ENCODE results near the gene ELOF1.

GRCh38 chr19:11554160-11554559 lies 4.9 kb downstream of the ELOF1 start:
- TF ChIP-seq CTCF (CRISPR knock-in tag; IDR thresholded peaks at IDR 0.05), result no peak
- TF ChIP-seq ZBTB10 (CRISPR knock-in tag; IDR thresholded peaks at IDR 0.05; ENCODE audit: borderline replicate concordance), result no peak
- no peak for TF ChIP-seq UBTF (CRISPR knock-in tag; IDR thresholded peaks at IDR 0.05)
- no peak for TF ChIP-seq ZNF274 (CRISPR knock-in tag; IDR thresholded peaks at IDR 0.05)
- no peak for TF ChIP-seq POLR2AphosphoS5 (IDR thresholded peaks at IDR 0.05; ENCODE audit: low read depth, low read length)
- TF ChIP-seq ZFY (CRISPR knock-in tag; IDR thresholded peaks at IDR 0.05), result no peak
- TF ChIP-seq JARID2 (CRISPR knock-in tag; IDR thresholded peaks at IDR 0.05; ENCODE audit: insufficient replicate concordance), result no peak
- TF ChIP-seq PATZ1 (CRISPR knock-in tag; IDR thresholded peaks at IDR 0.05), result no peak
- TF ChIP-seq THAP7 (CRISPR knock-in tag; IDR thresholded peaks at IDR 0.05), result no peak
- no peak for TF ChIP-seq ZNF136 (CRISPR knock-in tag; IDR thresholded peaks at IDR 0.05; ENCODE audit: low read depth)
- TF ChIP-seq RFX5 (IDR thresholded peaks at IDR 0.05; ENCODE audit: low read depth, low read length), result no peak
- no peak for TF ChIP-seq POLR2A (IDR thresholded peaks at IDR 0.05; ENCODE audit: insufficient read depth in 1 of 2, low read depth in 2 of 2, low read length in 2 of 2)
- TF ChIP-seq FOXO4 (CRISPR knock-in tag; conservative IDR thresholded peaks at IDR 0.05), result no peak
- TF ChIP-seq ETS1 (CRISPR knock-in tag; IDR thresholded peaks at IDR 0.05), result no peak
